GM11168 (cell line): Measurements from ENCODE around the gene ABI2.

Experiments
- in situ Hi-C: fragments of 300-500 bp; cut with MboI; formaldehyde crosslinking; loops from one replicate; pipeline ENCODE4 v1.12.0; 2022; ENCODE audit warnings: low sequenced_read_pairs; ENCODE audit not compliant: unreplicated experiment

ABI2 gene

DNA sequence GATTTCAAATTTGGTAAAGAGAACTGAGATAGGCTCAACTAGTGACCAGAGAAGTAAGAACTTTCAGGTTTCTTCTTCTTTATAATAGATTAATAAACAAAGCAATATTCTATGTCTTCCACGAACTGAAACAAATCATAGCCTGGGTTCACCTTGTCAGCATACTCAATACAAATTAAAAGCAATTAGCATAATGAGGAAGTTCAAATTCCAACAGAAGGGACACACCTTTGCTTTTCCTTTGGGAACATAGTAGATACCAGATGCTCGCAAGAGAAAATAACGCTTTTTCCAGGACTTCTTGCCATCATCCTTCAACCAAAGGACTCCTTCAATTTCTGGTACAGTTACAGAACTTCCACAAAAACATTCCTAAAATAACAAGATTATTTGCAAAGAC is 127.0 kb downstream of the ABI2 start:
- in situ Hi-C loops: no loop called here

DNA sequence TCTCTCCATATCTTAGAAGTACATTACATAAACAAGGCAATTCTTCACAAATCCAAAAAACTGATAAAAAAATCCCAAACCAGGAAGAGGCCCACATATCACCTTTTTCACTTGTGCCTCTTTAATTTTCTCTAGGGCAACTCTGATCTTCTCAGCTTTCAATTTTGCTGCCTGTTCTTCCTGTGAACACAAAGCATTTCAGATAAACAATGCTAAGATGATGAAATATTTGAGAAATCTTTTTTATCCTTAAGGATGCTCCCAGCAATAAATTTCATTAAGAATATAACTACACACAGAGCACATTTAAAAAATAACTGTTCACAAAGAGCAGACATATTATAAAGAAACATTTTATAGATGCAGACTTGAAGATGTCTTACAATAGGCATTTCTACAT is 133.6 kb downstream of the ABI2 start:
- in situ Hi-C loops: no loop called here

DNA sequence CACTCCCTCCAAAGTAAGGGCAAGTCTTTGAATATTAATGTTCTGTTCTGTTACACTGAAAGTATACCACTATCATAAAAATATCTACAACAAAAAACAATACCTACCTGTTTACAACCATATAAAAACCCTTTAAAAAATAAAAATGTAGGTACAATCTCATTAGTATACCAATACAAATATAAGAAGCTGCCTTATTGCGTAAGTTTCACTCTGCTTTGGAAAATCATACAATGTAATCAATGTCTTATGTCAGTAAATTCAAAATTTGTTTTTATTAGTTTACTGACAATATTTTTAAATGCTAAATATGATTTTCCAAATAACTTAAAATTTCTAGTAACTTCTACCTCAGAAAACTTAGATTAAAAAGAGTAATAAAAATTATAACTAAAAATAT is 134.1 kb downstream of the ABI2 start:
- in situ Hi-C loops: no loop called here

DNA sequence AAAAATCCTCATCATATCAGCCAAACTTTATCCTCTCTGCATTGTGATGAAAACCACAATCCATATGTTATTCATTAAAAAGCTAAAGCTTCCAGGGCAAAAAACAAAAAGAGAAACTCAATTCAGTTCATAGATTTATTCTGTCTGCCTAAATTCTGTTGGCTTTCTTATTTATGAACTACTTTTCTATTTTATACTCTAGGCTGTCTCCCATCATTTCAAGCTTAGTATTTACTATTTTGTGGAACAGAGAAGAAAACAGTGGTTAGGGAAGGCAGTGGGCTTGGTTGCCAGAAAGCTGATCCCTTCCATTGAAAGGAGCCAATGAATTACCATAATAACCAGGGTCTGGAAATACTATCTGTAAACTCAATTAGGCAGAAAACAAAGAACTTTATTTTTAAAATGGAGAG is 135.1 kb downstream of the ABI2 start:
- in situ Hi-C loops: no loop called here

DNA sequence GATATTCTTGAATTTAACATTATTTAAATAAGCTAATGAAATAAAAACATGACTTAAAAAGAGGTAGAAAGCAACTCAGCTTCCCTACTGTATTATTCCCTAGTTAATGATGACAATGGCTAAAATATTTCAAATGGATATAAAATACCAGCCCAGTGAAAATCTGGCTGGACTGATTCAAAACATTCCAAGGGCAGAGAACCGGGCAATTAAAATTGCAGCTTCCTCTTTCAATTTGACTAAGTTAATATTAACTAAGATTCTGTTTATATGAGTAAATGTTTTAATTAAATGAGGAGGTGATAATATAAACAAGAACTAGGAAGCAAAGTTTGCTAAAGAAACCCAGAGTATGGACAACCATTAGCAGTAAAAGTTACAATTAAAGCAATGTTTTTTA is 141.4 kb downstream of the ABI2 start:
- in situ Hi-C loops: no loop called here

DNA sequence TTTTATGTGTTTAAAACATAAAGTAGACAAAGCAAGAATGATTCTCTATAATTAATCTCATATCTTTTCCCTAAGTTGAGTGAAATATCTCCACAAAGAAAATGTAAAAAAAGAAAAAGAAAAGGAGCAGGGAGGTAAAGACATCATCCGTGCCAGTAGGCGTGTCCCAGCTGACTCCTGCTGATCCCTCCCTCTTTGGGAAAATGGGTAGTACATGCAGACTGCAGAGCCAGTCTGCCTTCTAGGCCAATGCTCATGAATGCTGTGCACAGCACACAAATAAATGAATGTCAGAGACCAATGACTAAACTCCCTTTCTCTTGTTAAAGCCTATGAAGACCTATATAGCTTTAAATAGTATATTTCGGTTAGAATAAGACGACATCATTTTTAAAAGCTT is 142.2 kb downstream of the ABI2 start:
- in situ Hi-C loops: no loop called here

DNA sequence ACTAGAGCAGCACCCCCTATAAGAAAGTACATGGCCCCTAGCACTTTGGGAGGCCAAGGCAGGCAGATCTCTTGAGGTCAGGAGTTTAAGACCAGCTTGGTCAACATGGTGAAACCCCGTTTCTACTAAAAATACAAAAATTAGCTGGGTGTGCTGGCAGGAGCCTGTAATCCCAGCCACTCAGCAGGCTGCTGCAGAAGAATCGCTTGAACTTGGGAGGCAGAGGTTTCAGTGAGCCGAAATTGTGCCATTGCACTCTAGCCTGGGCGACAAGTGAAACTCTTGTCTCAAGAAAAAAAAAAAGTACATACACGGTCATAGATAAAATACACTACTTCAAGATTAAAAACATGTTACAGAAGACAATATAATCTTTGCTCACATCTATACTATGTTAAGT is 143.1 kb downstream of the ABI2 start:
- in situ Hi-C loops: no loop called here

DNA sequence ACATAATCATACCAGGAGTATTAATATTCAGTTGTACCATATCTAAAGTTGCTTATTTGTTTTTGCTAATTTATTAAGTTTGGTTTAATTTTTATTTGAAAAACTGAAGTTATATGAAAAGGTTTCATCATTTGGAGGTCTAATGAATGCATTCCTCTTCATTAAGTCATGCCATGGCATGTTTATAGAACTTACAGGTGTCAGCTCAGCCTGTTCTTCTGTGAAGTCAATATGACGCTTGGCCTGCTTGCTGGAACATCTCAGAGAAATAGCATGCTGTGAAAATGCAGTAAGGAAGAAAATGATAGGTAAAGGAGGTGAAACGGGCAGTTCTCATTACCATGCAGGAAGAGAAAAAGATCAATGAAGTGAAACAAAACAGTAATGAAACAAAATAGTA is 148.7 kb downstream of the ABI2 start:
- in situ Hi-C loops: no loop called here

DNA sequence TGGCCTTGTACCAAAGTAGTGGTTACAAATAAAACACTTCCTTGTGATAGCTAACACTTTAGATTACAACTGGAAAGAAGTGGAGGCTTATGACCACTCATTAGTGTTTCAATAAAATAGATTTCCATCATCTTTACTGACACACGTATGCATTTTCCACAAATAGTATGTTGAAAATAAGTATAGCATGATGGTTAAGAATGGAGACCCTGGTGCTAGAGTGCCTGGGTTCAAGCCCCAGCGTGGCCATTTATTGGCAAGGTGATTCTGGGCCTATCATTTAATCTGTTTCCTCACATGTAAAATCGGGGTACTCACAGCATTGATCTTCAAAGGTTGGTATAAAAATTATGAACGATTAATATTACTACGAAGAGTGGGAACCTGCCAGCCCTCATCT is 152.4 kb downstream of the ABI2 start:
- in situ Hi-C loops: loop anchor here (5.0 kb wide), 1 partner anchor 332 kb away; no protein-coding TSS in a partner anchor

DNA sequence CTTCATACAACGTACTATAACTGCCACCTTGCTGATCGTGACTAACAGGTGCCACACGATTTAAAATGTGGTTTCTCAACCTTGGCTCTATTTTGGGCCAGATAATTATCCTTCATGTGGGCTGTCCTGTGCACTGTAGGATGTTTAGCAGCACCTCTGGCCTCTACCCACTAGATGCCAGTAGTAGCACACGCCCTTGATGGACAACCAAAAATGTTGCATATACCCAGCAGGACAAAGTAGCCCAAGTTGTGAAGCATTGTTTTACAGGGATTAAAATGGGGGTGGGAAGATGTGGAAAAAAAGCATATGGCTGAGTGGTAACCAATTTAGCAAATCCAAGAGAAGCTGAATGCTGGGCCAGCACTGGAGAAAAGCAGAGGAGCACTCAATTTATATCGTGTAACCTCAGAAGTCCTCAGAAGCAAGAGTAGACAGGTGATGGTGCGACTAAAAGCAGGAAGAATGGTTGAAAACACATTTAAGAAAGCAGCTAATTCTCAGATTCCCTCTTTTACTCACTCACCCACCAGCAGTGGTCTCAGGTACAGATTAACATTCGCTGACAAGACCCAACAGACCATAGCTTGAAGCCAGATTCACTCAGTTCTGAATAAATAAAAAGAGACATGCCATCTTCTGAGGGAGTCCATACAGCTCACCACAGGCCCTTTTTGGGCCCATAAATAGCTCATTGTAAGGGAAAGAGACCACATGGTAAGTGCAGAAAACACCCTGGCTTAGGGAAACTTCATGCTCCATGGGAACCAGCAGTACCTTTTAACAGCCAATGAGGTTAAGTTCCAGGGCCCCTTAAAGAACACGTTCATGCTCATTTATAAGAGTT is 156.3 kb downstream of the ABI2 start:
- in situ Hi-C loops: loop anchor here (5.0 kb wide), 1 partner anchor 328 kb away; no protein-coding TSS in a partner anchor

DNA sequence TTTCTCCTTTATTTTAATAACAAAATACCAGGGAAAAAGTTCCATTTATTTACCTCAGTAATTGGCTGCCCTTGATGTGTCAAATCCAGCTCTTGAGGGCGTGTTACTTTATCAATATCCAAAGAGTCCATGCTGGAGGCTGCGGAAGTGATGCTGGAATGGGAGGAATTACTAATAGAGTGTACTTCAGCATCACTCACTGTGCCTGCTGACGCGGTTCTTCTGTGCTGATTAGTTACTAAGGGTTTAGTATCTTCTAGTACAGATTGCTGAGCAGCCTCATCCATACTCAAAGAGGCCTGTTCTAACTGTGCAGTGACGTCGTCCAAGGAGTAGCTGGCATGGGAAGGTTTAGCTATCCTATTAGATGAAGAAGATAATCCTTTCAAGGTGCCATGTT is 161.3 kb downstream of the ABI2 start:
- in situ Hi-C loops: no loop called here

DNA sequence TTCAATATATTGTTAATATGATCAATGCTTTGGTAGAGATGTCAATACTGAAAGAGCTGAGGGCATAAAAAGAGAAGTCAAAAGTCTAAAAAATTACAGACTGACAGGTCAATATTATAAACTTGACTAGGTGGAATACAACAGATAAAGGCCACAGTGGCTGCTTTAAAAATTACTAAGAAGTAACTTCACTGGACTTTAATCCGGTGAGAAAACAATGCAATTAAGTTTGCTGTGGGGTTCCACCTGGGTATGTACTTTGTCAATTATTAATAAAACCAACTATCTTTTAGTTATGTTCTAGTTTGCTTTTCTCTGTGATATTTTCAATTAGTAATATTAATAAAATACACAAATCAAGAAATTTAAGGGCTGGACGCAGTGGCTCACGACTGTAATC is 162.2 kb downstream of the ABI2 start:
- in situ Hi-C loops: no loop called here

DNA sequence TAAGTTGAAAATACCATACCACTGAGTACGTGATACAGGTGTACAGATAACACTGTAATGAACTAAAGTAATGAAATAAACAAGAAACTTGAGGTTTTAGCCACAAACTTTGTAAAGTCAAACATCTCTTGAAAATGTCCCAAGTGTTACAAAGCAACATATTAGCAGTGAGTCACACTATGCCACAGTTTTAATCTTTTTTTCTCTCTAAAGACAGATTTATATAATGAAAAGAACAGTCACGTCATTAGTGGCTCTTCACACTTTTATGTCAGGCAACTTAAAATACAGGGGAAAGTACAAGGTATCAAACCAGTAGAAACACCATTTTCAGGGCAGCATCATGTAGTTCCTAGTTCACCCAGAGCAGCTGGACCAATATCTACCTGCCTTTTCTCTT is 164.8 kb downstream of the ABI2 start:
- in situ Hi-C loops: no loop called here
